ENCODE data around the gene TMEM229B.

The TMEM229B gene

GRCh38 chr14:67514650-67515385 is 26.3 kb upstream of the TMEM229B start:
- no peak for DNase-seq (ENCODE audit: low spot score)

GRCh38 chr14:67514203-67514607 is 25.7 kb upstream of the TMEM229B start:
- DNase-seq (ENCODE audit: low spot score) = no peak

DNA sequence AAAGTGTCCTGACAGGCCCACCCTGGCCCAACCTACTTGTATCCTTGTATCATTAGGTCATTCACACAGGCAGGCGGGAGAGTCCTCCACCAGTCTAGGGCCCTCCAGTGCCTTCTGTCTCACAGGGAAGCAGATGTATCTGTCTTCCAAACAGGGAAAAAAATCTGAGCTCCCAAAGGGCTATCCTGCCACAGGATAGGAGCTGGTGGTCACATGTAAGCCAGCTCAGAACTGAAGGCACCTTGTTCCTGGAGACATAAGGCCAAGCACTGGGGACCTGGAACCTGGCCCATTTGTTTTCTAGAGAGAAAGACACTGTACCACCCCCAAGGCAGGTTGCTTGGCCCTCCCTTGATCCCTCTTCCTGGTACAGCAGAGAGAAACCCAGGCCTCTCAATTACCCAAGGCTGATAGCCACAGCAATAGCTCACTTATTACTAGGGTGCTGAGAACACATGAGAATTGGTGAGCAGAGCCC is 25.1 kb upstream of the TMEM229B start:
- no peak for DNase-seq (ENCODE audit: low spot score)

DNA sequence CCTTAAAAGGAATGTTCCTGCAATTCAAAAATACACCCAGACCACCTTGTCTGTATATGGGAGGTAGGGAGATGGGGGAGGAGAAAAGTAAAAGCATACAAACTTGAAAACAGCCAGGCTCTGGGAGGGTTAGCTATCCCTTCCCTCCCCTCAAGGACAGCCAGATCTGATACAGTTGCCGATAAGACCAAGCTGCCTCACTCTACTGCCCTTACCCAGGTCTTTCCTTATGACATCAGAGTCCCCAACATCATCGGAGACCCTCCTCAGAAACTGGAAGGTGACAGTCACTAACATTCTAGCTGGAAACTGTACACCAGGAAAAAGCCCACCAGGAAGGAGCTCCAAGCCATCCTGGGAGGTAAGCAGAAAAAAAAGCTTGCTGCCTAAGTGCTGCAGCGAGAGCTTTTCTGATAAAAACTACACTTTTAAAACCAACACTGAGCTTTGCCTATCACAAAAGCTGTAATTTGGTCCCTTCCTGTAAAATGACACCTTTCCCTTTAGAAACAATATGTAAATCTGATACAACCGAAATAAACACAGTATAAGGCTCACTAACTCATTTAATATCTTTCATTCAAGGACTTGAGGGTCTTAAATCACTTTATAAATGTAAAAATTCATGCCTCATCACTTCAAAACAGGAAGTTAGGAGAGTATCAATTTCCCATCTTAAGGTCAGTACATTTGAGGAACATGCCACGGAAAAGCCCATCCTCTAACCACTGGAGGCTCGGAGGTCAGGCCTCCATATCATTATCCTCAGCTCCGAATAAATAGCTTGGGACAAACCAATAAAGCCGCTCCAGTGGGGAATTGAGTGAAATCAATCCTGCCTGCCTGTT is 24.2 kb upstream of the TMEM229B start:
- DNase-seq (ENCODE audit: low spot score) = no peak

GRCh38 chr14:67510836-67511235 is 22.3 kb upstream of the TMEM229B start:
- DNase-seq (ENCODE audit: low spot score) = no peak

DNA sequence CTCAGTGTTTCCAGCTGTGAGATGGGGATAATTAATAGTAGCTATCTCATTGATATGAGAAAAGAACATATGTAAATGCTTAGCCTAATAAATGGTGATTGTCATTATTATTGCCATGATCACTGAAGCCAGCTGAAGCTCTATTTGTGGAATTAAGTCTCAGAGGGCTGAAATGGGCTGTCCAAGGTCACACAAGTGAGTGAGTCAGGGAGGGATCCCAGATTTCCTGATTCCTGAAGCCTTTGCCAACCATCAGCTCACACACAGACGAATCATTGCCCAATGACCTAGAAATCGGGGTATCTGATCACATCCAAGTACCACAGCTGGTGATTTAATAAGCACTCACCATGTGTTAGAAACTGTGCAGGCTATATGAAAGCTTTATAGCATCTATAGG is 21.6 kb upstream of the TMEM229B start:
- no peak for DNase-seq (ENCODE audit: low spot score)

- DNase-seq (ENCODE audit: low spot score) = no peak
These were observed 20.4 kb upstream of the TMEM229B start for GRCh38 chr14:67508956-67509355.

- no peak for DNase-seq (ENCODE audit: low spot score)
These were observed 16.7 kb upstream of the TMEM229B start for GRCh38 chr14:67505254-67505653.

DNA sequence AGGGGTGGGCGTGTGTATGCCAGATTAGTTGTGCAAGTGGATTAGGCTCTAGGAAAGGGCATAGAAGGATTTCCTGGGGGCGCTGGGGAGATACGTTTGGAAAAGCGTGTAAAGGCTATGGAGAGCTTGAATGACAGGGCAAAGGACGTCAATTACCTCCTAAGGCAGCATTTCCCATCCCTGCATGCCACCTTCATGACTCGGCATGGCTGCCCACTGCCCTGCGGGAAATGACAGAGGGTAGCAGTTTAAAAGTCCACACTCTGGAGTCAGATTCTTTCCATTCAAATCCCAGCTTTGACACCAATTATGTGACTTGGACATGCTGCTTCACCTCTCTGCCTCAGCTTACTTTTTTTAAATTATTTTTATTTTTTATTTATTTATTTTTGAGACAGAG is 14.8 kb upstream of the TMEM229B start:
- DNase-seq (ENCODE audit: low spot score) = no peak

GRCh38 chr14:67502867-67503266 is 14.3 kb upstream of the TMEM229B start:
- DNase-seq (ENCODE audit: low spot score) = no peak

GRCh38 chr14:67501670-67502069 is 13.1 kb upstream of the TMEM229B start:
- no peak for DNase-seq (ENCODE audit: low spot score)

DNA sequence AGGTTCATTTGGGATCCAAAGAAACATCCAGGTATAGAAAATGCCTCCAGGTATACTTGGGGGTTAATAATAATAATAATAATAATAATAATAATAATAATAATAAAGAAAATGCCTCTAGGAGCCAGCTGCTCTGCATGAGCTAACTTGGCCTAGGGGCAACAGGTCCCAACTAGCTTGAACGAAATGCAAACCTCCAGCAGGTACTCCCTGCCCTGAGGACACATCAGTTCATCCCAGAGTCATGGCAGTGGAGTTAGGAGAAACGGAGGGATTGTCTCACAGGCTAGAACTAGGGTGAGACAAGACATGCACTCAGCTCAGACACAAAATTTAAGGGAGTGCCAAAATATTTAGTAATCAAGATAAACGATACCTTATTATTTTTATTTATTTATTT is 12.5 kb upstream of the TMEM229B start:
- no peak for DNase-seq (ENCODE audit: low spot score)

- no peak for DNase-seq (ENCODE audit: low spot score)
These were observed 9.2 kb upstream of the TMEM229B start for GRCh38 chr14:67497716-67498115.

- DNase-seq (ENCODE audit: low spot score) = no peak
These were observed 8.7 kb upstream of the TMEM229B start for GRCh38 chr14:67497216-67497615.

- no peak for DNase-seq (ENCODE audit: low spot score)
These were observed 7.3 kb upstream of the TMEM229B start for GRCh38 chr14:67495827-67496226.

DNA sequence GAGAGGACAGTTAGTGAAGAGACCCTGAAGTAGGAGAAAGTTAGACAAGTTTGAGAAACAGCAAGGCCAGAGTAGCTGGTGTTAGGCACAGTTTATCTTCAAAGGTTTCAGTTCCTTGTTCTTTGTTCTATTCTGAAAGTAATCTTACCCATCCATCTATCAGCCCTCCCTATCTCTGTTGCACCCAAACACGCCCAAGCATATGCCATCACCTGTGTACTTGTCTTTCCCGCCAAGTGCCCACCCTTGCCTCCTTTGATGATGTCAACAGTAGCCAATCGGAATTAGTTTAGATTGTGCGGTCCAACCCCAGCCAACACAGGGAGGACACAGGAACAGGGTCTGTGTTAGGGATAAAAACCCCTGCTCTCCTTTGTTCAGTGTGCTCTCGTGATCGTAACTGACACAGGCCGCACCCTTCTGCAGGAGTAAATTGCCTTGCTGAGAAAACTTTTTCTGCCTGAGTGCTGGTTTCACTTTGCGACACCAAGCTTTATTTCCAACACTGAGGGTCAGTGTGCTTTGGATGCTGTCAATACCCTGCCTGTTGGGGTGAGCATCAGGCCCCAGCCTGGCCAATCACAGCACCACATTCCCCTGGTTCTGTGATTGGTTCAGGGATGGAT is 4.7 kb upstream of the TMEM229B start:
- DNase-seq (ENCODE audit: low spot score) = no peak

DNA sequence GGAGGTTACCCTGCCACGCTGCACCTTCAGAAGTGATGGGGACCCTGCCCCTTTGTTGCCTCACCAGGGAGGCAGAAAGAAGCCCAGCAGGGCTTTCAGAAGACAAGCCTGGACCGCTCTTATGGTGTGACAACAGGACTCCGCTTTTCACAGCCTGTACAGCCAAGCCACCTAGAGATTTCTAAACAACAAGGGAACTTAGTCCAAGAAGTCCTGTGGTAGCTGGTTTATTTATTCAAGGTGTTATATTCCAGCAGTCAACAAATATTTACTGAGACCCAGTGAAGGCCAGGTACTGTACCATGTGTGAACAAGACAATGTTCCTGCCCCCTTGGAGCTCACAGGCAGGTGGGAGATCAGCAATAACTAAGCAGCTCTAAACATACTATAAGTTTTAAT is 4.0 kb upstream of the TMEM229B start:
- no peak for DNase-seq (ENCODE audit: low spot score)

DNA sequence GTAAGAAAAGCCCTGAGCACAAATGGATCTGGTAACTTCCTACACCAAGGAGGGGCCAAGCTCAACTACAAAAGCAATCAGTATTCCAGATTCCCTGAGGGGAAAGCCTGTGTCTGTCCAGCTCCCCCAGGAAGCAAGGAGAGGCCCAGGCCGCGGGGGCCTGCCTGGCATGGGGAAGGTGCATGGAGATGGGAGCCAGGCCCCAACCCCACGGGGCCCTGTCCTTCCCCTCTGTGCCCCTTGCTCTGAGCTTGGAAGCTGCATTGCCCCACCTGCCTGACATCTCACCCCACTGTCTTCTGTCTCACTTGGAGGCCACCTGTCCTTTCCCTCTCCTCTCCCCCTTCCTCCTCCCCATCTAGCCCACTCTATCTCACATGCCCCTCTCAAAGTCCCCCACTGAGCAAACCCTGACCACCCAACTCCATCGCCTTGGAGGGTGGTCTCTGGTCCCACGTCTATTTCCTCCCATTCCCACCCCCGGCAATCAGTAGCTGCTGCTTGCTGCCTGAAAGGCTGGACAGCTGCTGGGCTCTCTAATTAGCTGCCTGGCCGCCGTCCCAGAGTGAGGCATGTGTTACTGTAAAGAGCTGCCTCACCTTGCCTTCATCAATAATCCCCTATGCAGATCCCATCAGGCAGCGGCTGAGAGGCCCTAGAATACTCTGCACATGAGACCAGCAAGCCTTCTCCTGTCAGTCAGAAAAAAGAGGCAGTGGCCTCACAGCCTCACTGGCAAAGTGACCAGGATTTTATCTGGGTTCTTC is 3.4 kb upstream of the TMEM229B start:
- no peak for DNase-seq (ENCODE audit: low spot score)

GRCh38 chr14:67491285-67491684 is 2.8 kb upstream of the TMEM229B start:
- no peak for DNase-seq (ENCODE audit: low spot score)

DNA sequence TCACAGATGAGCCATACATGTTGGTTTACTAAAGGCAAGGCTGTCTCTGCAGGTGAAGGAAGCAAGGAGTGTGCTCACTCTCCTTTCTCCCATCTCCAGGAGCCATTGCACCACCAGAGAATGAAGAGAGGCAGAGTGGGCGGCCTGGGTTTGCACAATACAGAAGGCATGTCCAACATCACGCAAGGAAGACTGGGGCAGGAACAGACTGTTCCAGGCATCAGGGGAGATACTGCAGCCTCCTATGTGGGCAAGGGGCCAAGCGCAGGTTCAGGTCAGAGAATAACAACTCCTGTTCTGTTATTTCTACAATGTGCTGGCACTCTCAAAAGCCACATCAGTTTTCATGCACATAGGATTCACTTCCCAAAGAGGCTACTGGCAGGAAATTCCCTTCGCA is 1.7 kb upstream of the TMEM229B start:
- no peak for DNase-seq (ENCODE audit: low spot score)

- DNase-seq (ENCODE audit: low spot score) = no peak
These were observed 1.2 kb downstream of the TMEM229B start for GRCh38 chr14:67487332-67487731.

DNA sequence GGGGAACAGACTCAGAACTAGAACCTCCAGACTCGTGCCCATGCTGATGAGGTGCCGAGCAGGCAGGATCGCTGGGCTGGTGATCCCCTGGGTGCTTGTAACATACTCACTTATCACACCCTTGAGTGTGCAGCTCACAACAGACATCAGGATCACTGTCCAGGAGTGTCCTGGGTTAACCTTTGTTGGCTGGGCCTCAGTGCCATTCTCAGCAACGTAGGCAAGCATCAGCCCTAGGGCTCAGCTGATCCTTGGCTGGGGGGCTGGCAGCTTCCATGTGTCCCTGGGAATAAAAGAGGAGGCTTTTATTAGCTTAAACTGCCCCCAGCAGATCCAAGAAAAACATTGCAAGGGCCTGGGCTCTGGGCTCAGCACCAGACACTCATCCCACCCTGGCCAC is 1.6 kb downstream of the TMEM229B start:
- DNase-seq (ENCODE audit: low spot score) = no peak

Data from putamen (tissue), 1 donor.